Panc1 (cell line): ENCODE data around the gene LIMK2.

Experiments used
- POLR2AphosphoS5 ChIP-seq: IDR thresholded peaks from 2 replicates; pipeline ENCODE4 v1.6.1; 2012; ENCODE audit warnings: mild to moderate bottlenecking, low read depth, low read length, moderate library complexity
- REST ChIP-seq, 2 experiments: IDR thresholded peaks; 2 replicates each; pipeline ENCODE4 v1.6.1; 2011 to 2012; ENCODE audit warnings: low read depth in 2 of 2, control low read depth in 1 of 2, low read length in 1 of 2, mild to moderate bottlenecking in 1 of 2, moderate library complexity in 1 of 2; ENCODE audit not compliant: insufficient read depth in 1 of 2
- TF ChIP-seq, protein P1 (sequence below): fragments of 450-650 bp; IDR thresholded peaks from 2 replicates; pipeline ENCODE4 v1.5.1; 2017; ENCODE audit warnings: mild to moderate bottlenecking

DNA sequence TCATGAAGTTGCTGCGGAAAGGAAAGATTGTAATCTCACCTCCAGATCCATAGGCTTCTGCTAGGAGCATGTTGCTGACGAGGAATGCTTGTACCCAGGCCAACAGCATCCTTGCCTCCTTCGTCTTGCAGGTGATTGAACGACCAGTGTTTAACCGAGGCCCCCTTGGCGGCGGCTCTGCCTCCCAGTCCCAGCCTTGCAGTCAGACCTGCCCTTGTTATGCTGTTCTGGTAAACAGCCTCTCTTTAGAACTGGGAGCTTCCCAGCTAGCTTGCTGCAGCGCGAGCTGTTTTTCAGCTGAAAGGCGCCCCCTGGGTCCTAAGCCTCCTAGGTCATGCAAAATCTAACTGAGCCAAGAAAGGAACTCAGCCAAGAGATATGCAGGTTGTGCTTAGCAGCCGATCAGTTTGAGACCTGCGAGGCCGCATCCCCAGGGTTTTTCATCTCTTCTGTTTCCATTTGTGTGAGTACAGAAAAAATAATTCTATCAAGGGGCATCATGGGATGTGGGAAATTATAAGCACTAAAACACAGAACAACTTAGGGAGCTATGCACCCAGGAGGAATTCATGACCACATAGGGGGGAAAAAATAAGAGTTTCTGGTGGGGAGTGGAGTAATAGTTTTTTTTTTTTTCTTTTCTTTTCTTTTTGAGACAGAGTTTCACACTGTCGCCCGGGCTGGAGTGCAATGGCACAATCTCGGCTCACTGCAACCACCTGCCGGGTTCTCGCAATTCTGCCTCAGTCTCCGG is 80.3 kb downstream of the LIMK2 start, which contains the start of gene PIK3IP1:
- TF ChIP-seq, protein P1, sequence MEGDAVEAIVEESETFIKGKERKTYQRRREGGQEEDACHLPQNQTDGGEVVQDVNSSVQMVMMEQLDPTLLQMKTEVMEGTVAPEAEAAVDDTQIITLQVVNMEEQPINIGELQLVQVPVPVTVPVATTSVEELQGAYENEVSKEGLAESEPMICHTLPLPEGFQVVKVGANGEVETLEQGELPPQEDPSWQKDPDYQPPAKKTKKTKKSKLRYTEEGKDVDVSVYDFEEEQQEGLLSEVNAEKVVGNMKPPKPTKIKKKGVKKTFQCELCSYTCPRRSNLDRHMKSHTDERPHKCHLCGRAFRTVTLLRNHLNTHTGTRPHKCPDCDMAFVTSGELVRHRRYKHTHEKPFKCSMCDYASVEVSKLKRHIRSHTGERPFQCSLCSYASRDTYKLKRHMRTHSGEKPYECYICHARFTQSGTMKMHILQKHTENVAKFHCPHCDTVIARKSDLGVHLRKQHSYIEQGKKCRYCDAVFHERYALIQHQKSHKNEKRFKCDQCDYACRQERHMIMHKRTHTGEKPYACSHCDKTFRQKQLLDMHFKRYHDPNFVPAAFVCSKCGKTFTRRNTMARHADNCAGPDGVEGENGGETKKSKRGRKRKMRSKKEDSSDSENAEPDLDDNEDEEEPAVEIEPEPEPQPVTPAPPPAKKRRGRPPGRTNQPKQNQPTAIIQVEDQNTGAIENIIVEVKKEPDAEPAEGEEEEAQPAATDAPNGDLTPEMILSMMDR: peak; percentile 69
- TF ChIP-seq POLR2AphosphoS5: no peak
- no peak for TF ChIP-seq REST (IDR thresholded peaks at IDR 0.05; ENCODE audit: insufficient read depth in 1 of 2, low read depth in 2 of 2, low read length in 1 of 2)
